ENCODE measurements around the gene PTRH1. TPM values are rescaled to one million over a fixed set of nuclear protein-coding genes. Genes with fewer than 3 reads are reported as not detected.

The PTRH1 gene
- total and polyA plus RNA-seq, 10 of the 15 experiments (the other 5 are each of a cell fraction or from before 2014, with no cell fraction given), result 0.69 to 38.4 (median 10.2) TPM

DNA sequence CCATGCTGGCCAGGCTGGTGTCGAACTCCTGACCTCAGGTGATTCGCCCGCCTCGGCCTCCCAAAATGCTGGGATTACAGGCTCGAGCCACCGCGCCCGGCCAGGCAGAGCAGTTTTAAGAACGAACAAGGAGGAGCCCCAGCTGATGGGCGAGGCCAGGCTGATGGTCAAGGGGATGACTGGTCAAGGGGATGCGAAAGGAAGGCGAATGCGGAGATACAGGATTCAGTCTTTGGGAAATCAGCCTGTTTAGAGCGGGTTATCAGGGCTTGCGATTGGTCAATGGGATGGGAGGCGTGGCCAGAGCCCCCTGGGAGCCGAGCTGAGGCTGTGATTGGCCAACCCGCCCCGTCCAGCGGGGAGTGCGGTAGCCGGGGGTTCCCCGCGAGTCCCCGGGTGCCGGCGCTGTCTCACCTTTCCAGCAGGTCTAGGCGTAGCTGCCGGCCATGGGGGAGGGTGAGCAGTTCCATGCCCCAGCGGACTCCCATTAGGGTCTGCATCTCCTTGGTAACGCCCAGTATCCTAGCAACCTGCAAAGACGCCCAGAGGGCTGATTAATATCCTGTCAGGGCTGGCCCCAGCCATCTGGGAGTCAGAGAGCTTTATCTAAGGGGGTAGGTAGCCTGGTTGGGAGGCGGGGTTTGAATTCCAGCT, 27.1 kb upstream of the PTRH1 start:
- Histone ChIP-seq H2AFZ (ENCODE audit: control insufficient read depth, low read depth, low read length) (no peak overlapping the region), H3K4me3 (no peak overlapping the region), H4K20me1 (ENCODE audit: control insufficient read depth, insufficient read depth) (no peaks in the 10 kb centered on the region), H3K79me2 (ENCODE audit: control insufficient read depth, insufficient read depth, low read length) (no peaks in the 10 kb centered on the region), H3K4me2 (ENCODE audit: control insufficient read depth, insufficient read depth) (no peak overlapping the region), H3K36me3 (ENCODE audit: control insufficient read depth in 2 of 2, insufficient read depth in 2 of 2, low read length in 1 of 2) (peaks cover 13 to 19% of the 10 kb centered on the region in 2 experiments), H3K4me1 (ENCODE audit: control insufficient read depth, insufficient read depth, low read length) (no peaks in the 10 kb centered on the region), H3K27ac (ENCODE audit: control insufficient read depth, insufficient read depth) (no peak overlapping the region), H3K9me3 (replicated peaks; ENCODE audit: control insufficient read depth, insufficient read depth, low read length) (no peaks in the 10 kb centered on the region), H3K27me3 (replicated peaks in 1 of 2; ENCODE audit: control insufficient read depth in 2 of 2, insufficient read depth in 2 of 2, low read length in 1 of 2) (no peaks in the 10 kb centered on the region), H3K9ac (ENCODE audit: control insufficient read depth, insufficient read depth, low read length) (no peak overlapping the region)
- WGBS (ENCODE audit: insufficient coverage, insufficient replicate concordance, low lambda C conversion rate, missing lambda C conversion rate), result 94% methylated on average over 33 of the region's 33 CpGs
- RAD21 ChIA-PET (ENCODE audit: unreplicated experiment), result no interaction called here
- no peak for DNase-seq (ENCODE audit: low read depth, low spot score)
- no peak for FAIRE-seq
- BruUV-seq (replicated peaks), result no TSS peak
- no peak for ATAC-seq
- intact Hi-C loops (cut with micrococcal nuclease; ENCODE audit: unreplicated experiment), result no loop called here
- POLR2A ChIA-PET, result interaction anchor here (0.7 kb wide), 1 partner anchor 9 kb away, joined by 3 read pairs; no protein-coding TSS in a partner anchor
- CTCF ChIA-PET, result interaction anchor here (0.8 to 1.6 kb wide), 2 partner anchors 40 to 127 kb away, joined by 3 read pairs; no protein-coding TSS in a partner anchor
- SMC1A ChIA-PET (ENCODE audit: uncharacterized antibody, unreplicated experiment), result no interaction called here
- in situ Hi-C loops (cut with MboI), result no loop called here
- TF ChIP-seq USF2 (IDR thresholded peaks at IDR 0.05; ENCODE audit: borderline replicate concordance, low read depth, low read length) (no peak), IRF3 (IDR thresholded peaks at IDR 0.05) (no peak), TCF7 (IDR thresholded peaks at IDR 0.05; ENCODE audit: borderline replicate concordance) (no peak), JUND (IDR thresholded peaks at IDR 0.05; ENCODE audit: low read depth, low read length) (no peak), ATF7 (IDR thresholded peaks at IDR 0.05; ENCODE audit: low read depth) (no peak), NFYB (IDR thresholded peaks at IDR 0.05; ENCODE audit: insufficient read depth, low read depth, low read length) (no peak), EED (IDR thresholded peaks at IDR 0.05; ENCODE audit: low read depth) (no peak), KLF5 (IDR thresholded peaks at IDR 0.05; ENCODE audit: partially characterized antibody) (no peak), CHD4 (IDR thresholded peaks at IDR 0.05) (no peak), RB1 (IDR thresholded peaks at IDR 0.05; ENCODE audit: borderline replicate concordance) (no peak), SP1 (IDR thresholded peaks at IDR 0.05; ENCODE audit: low read depth, low read length) (no peak), GATAD2B (conservative IDR thresholded peaks at IDR 0.05; ENCODE audit: low read depth) (no peak), BCL11A (IDR thresholded peaks at IDR 0.05; ENCODE audit: low read depth, low read length) (no peak), SMARCA5 (IDR thresholded peaks at IDR 0.05) (no peak)
- TF ChIP-seq, protein P1, sequence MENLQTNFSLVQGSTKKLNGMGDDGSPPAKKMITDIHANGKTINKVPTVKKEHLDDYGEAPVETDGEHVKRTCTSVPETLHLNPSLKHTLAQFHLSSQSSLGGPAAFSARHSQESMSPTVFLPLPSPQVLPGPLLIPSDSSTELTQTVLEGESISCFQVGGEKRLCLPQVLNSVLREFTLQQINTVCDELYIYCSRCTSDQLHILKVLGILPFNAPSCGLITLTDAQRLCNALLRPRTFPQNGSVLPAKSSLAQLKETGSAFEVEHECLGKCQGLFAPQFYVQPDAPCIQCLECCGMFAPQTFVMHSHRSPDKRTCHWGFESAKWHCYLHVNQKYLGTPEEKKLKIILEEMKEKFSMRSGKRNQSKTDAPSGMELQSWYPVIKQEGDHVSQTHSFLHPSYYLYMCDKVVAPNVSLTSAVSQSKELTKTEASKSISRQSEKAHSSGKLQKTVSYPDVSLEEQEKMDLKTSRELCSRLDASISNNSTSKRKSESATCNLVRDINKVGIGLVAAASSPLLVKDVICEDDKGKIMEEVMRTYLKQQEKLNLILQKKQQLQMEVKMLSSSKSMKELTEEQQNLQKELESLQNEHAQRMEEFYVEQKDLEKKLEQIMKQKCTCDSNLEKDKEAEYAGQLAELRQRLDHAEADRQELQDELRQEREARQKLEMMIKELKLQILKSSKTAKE (IDR thresholded peaks at IDR 0.05; ENCODE audit: low read depth, poor library complexity, severe bottlenecking), result no peak
- TF ChIP-seq, protein P2, sequence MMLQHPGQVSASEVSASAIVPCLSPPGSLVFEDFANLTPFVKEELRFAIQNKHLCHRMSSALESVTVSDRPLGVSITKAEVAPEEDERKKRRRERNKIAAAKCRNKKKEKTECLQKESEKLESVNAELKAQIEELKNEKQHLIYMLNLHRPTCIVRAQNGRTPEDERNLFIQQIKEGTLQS (IDR thresholded peaks at IDR 0.05; ENCODE audit: borderline replicate concordance, extremely low read depth, low read depth, low read length), result no peak
- TF ChIP-seq, protein P3, sequence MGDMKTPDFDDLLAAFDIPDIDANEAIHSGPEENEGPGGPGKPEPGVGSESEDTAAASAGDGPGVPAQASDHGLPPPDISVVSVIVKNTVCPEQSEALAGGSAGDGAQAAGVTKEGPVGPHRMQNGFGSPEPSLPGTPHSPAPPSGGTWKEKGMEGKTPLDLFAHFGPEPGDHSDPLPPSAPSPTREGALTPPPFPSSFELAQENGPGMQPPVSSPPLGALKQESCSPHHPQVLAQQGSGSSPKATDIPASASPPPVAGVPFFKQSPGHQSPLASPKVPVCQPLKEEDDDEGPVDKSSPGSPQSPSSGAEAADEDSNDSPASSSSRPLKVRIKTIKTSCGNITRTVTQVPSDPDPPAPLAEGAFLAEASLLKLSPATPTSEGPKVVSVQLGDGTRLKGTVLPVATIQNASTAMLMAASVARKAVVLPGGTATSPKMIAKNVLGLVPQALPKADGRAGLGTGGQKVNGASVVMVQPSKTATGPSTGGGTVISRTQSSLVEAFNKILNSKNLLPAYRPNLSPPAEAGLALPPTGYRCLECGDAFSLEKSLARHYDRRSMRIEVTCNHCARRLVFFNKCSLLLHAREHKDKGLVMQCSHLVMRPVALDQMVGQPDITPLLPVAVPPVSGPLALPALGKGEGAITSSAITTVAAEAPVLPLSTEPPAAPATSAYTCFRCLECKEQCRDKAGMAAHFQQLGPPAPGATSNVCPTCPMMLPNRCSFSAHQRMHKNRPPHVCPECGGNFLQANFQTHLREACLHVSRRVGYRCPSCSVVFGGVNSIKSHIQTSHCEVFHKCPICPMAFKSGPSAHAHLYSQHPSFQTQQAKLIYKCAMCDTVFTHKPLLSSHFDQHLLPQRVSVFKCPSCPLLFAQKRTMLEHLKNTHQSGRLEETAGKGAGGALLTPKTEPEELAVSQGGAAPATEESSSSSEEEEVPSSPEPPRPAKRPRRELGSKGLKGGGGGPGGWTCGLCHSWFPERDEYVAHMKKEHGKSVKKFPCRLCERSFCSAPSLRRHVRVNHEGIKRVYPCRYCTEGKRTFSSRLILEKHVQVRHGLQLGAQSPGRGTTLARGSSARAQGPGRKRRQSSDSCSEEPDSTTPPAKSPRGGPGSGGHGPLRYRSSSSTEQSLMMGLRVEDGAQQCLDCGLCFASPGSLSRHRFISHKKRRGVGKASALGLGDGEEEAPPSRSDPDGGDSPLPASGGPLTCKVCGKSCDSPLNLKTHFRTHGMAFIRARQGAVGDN (IDR thresholded peaks at IDR 0.05), result no peak

Measured in GM12878 (cell line).